ENCODE measurements around the gene TOMM70. TPM values are rescaled to one million over a fixed set of nuclear protein-coding genes. Genes with fewer than 3 reads are reported as not detected.

Gene TOMM70
- total and polyA plus RNA-seq, 2 of the 13 experiments (the other 11 are each of a cell fraction or from before 2014, with no cell fraction given): 27.0 to 77.2 TPM

DNA sequence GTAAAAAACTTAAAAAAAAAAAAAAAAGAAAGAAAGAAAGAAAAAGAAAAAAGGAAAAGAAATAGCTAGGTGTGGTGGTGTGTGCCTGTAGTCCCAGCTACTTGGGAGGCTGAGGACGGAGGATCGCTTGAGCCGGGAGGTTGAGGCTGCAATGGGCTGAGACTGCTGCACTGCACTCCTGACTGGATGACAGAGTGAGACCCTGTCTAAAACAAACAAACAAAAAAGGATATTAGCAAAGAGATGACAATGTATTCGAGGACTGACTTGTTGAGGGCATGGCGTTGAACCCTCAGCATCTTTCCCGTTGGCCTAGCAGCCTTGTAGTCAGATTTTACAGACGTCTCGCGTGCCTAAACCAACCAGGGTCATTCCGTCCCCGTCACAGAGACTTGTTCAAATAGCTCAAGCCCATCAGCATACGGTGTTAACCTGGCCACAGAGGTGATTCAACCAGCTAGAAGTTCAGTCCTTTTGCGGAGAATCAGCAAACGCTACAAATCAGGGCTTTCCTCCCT, 66.9 kb downstream of the TOMM70 start (continued):
- TF ChIP-seq IRX3 (CRISPR knock-in tag; IDR thresholded peaks at IDR 0.05; ENCODE audit: borderline replicate concordance, low read depth) (no peak), KDM3A (CRISPR knock-in tag; IDR thresholded peaks at IDR 0.05; ENCODE audit: low read depth) (no peak), JUN (CRISPR knock-in tag; IDR thresholded peaks at IDR 0.05) (no peak), ZNF772 (CRISPR knock-in tag; IDR thresholded peaks at IDR 0.05) (no peak), ZNF558 (CRISPR knock-in tag; IDR thresholded peaks at IDR 0.05; ENCODE audit: borderline replicate concordance) (no peak; the same call in 1 of the 2 replicates), PITX1 (CRISPR knock-in tag; IDR thresholded peaks at IDR 0.05) (no peak), MYNN (CRISPR knock-in tag; IDR thresholded peaks at IDR 0.05; ENCODE audit: low read depth) (no peak), SMARCC2 (IDR thresholded peaks at IDR 0.05) (no peak), DNMT1 (CRISPR knock-in tag; IDR thresholded peaks at IDR 0.05) (no peak), ZNF878 (CRISPR knock-in tag; IDR thresholded peaks at IDR 0.05) (peak; percentile 79; the same call in 1 of the 2 replicates), ZNF737 (CRISPR knock-in tag; IDR thresholded peaks at IDR 0.05; ENCODE audit: borderline replicate concordance) (peak; percentile 30; the same call in 1 of the 2 replicates), SMAD3 (CRISPR knock-in tag; IDR thresholded peaks at IDR 0.05) (no peak), TRIM24 (CRISPR knock-in tag; IDR thresholded peaks at IDR 0.05) (no peak), ARID2 (CRISPR knock-in tag; IDR thresholded peaks at IDR 0.05; ENCODE audit: borderline replicate concordance) (no peak), HNRNPL (IDR thresholded peaks at IDR 0.05; ENCODE audit: low read depth, low read length) (no peak), ZNF337 (CRISPR knock-in tag; IDR thresholded peaks at IDR 0.05; ENCODE audit: borderline replicate concordance, low read depth) (no peak)
- TF ChIP-seq, protein P1, sequence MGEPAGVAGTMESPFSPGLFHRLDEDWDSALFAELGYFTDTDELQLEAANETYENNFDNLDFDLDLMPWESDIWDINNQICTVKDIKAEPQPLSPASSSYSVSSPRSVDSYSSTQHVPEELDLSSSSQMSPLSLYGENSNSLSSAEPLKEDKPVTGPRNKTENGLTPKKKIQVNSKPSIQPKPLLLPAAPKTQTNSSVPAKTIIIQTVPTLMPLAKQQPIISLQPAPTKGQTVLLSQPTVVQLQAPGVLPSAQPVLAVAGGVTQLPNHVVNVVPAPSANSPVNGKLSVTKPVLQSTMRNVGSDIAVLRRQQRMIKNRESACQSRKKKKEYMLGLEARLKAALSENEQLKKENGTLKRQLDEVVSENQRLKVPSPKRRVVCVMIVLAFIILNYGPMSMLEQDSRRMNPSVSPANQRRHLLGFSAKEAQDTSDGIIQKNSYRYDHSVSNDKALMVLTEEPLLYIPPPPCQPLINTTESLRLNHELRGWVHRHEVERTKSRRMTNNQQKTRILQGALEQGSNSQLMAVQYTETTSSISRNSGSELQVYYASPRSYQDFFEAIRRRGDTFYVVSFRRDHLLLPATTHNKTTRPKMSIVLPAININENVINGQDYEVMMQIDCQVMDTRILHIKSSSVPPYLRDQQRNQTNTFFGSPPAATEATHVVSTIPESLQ (CRISPR knock-in tag; conservative IDR thresholded peaks at IDR 0.05): no peak
- TF ChIP-seq, protein P2, sequence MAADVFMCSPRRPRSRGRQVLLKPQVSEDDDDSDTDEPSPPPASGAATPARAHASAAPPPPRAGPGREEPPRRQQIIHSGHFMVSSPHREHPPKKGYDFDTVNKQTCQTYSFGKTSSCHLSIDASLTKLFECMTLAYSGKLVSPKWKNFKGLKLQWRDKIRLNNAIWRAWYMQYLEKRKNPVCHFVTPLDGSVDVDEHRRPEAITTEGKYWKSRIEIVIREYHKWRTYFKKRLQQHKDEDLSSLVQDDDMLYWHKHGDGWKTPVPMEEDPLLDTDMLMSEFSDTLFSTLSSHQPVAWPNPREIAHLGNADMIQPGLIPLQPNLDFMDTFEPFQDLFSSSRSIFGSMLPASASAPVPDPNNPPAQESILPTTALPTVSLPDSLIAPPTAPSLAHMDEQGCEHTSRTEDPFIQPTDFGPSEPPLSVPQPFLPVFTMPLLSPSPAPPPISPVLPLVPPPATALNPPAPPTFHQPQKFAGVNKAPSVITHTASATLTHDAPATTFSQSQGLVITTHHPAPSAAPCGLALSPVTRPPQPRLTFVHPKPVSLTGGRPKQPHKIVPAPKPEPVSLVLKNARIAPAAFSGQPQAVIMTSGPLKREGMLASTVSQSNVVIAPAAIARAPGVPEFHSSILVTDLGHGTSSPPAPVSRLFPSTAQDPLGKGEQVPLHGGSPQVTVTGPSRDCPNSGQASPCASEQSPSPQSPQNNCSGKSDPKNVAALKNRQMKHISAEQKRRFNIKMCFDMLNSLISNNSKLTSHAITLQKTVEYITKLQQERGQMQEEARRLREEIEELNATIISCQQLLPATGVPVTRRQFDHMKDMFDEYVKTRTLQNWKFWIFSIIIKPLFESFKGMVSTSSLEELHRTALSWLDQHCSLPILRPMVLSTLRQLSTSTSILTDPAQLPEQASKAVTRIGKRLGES (CRISPR knock-in tag; IDR thresholded peaks at IDR 0.05; ENCODE audit: borderline replicate concordance): 0 out of 2 replicates have a peak, but pooled peaks have one; percentile 31
- TF ChIP-seq, protein P3, sequence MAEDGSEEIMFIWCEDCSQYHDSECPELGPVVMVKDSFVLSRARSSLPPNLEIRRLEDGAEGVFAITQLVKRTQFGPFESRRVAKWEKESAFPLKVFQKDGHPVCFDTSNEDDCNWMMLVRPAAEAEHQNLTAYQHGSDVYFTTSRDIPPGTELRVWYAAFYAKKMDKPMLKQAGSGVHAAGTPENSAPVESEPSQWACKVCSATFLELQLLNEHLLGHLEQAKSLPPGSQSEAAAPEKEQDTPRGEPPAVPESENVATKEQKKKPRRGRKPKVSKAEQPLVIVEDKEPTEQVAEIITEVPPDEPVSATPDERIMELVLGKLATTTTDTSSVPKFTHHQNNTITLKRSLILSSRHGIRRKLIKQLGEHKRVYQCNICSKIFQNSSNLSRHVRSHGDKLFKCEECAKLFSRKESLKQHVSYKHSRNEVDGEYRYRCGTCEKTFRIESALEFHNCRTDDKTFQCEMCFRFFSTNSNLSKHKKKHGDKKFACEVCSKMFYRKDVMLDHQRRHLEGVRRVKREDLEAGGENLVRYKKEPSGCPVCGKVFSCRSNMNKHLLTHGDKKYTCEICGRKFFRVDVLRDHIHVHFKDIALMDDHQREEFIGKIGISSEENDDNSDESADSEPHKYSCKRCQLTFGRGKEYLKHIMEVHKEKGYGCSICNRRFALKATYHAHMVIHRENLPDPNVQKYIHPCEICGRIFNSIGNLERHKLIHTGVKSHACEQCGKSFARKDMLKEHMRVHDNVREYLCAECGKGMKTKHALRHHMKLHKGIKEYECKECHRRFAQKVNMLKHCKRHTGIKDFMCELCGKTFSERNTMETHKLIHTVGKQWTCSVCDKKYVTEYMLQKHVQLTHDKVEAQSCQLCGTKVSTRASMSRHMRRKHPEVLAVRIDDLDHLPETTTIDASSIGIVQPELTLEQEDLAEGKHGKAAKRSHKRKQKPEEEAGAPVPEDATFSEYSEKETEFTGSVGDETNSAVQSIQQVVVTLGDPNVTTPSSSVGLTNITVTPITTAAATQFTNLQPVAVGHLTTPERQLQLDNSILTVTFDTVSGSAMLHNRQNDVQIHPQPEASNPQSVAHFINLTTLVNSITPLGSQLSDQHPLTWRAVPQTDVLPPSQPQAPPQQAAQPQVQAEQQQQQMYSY (CRISPR knock-in tag; IDR thresholded peaks at IDR 0.05): no peak
